ENCODE measurements around the gene SIGLEC7. TPM values are rescaled to one million over a fixed set of nuclear protein-coding genes. Genes with fewer than 3 reads are reported as not detected.
"Not testable (repeated sequence)": the region's sequence is repeated elsewhere in the genome, so short reads cannot be mapped to it uniquely, and the experiment has no call there.

The SIGLEC7 gene
- total RNA-seq, 1 donor from 2014 or later, result not detected

DNA sequence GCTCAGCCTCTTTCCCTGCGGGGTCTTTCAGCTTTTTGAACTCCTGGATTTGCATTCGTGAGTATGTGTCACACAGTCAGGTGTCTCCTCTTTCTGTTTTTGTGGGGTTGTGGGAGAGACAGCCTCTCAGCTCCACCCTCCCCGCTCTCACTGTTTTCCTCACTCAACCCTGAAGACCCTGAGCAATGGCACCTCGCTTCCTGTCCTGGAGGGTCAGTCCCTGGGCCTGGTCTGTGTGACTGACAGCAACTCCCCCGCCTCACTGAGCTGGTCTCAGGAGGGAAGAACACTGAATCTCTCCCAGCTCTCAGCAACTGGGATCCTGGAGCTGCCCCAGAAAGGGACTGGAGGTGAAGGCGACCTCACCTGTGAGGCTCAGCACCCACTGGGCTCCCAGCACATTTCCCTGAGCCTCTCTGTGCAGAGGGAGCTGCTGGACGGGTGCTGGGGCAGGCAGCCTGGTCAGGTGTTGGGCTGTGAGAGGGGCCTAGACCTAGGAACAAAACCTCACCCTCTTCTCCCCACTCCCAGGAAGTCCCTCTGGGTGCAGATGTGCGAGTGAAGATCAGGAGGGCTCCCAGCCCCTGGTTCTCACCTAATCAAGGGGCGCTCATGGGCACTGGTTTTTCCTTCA lies 4.2 kb upstream of the SIGLEC7 start:
- no peak for DNase-seq (ENCODE audit: low read depth)

DNA sequence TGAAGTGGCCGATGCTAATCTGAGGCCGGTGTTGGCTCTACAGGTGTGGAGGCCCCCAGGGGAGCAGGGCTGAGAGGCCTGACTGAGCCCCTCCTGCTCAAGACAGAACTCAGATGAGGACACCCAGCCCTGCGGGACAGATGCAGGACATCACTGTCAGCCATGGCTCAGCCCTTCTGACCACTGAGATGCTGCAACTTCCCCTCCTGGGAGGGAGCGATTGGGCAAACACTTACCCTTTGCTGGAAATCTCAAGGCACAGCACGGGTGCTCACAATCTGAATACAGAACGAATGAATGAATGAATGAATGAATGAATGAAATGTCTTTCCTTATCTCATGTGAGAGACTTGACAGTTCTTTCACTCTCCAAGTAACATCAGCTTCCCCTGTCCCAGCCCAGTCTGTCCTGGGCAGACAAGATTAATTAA lies 3.5 kb upstream of the SIGLEC7 start:
- no peak for DNase-seq (ENCODE audit: low read depth)

DNA sequence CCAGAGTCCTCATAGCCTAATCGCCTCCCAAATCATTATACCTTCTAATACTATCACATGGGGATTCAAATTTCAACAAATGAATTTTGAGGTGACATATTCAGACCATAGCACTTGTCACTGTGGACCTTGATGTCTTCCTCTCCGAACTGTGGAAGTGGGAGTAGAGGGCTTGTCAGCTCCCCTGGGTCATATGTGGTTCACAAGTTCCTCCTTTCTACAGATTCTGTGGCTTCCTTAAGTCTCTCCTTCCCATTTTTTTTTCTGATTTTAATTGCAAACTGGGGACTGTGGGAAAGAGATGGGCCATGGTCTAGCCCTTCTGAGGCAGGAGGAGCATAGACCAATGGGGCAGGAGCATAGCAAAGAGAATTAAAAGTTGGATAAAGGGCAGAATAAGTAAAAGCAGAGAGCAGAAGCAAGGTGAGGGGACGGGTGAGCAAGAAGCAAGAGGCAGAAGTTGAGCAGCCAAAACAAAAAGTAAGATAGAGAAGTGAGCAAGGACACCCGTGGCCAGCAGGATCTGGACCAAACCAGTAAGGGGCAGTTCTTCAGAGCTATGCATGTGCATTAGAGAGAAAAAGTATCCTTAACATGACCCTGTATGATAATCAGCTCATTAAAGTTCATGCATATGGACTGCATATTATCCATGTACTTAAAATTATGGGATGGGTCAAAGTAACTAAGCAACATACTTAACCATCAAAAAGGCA lies 2.6 kb upstream of the SIGLEC7 start:
- DNase-seq (ENCODE audit: low read depth), result no peak

GRCh38 chr19:51140441-51140840 lies 1.7 kb upstream of the SIGLEC7 start:
- no peak for DNase-seq (ENCODE audit: low read depth)

DNA sequence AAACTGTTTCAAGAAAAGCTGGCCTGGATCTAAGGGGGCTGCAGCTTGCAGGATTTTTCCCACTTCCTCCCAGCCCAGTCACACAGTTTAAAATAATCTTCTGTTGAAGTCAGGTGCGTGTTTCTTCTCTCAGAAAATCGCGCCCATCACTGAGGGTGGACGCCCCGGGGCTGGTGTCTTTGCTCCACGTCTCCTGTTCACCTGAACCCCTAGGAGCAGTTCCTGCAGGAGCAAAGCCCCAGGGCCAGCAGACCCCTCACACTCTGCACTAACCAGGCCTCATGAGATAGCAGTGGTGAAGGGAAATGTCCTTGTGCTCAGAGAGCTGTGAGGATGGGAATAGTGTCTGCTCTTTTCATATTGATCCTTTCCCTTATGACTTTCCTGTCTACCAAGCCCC lies 920 bp upstream of the SIGLEC7 start:
- no peak for DNase-seq (ENCODE audit: low read depth)

- not testable (repeated sequence) for DNase-seq (ENCODE audit: low read depth)
Measured at GRCh38 chr19:51142809-51143475, 841 bp downstream of the SIGLEC7 start.

- no peak for DNase-seq (ENCODE audit: low read depth)
Measured at GRCh38 chr19:51143486-51143885, 1.4 kb downstream of the SIGLEC7 start.

- no peak for DNase-seq (ENCODE audit: low read depth)
Measured at GRCh38 chr19:51144482-51145045, 2.5 kb downstream of the SIGLEC7 start.

DNA sequence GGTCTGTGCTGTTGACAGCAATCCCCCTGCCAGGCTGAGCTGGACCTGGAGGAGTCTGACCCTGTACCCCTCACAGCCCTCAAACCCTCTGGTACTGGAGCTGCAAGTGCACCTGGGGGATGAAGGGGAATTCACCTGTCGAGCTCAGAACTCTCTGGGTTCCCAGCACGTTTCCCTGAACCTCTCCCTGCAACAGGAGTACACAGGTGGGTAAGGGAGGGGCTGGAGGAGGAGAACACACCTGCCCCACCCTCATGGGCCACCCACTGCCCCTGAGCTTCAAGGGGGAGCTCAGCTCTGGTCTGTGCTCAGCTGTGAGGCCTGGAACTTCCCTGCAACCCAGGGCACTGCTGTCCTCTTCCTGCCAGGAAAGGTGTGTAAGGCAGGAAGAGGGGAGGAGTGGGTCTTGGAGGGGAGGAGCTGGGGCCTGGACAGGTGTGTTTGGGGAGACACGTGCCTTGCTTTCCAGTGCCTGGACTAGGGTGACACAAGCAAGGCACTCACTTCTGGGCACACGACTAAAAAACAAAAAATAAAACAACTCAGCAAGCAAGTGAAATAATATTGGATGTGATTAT lies 3.9 kb downstream of the SIGLEC7 start:
- no peak for DNase-seq (ENCODE audit: low read depth)

DNA sequence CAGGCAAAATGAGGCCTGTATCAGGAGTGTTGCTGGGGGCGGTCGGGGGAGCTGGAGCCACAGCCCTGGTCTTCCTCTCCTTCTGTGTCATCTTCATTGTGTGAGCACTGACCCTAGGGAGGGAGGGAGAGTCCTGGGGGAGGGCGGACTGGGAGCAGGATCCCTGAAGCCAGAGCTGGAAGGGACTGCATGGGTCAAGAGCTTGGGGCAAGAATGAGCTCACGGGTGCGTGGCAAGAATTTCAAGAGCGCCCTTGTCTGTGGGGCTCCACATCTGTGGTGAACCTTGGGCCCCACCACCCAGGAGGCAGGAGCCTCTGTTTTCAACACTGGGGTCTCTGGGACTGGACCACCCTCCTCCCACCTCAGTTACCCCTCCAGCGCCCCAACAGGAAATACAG lies 4.7 kb downstream of the SIGLEC7 start:
- no peak for DNase-seq (ENCODE audit: low read depth)

DNA sequence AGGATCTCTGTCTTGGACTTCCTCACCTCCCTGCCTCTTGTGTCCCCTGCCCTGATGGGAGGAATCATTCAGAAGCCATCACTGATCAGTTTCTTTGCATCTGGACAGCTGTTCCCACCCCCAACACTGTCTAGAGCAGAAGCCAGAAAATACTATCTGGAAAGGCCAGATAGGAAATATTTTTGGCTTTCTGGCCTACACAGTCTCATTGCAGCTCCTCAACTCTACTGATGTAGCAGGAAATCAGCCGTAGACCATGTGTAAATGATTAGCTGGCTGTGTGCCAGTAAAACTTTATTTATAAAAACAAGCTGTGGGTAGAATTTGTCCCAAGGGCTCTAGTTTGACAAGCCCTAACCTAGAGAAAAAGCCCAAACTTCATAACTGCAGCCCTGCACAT lies 5.6 kb downstream of the SIGLEC7 start:
- DNase-seq (ENCODE audit: low read depth), result no peak

- no peak for DNase-seq (ENCODE audit: low read depth)
Measured at GRCh38 chr19:51148580-51148979, 6.5 kb downstream of the SIGLEC7 start.

- DNase-seq (ENCODE audit: low read depth), result no peak
Measured at GRCh38 chr19:51150627-51151026, 8.5 kb downstream of the SIGLEC7 start.

DNA sequence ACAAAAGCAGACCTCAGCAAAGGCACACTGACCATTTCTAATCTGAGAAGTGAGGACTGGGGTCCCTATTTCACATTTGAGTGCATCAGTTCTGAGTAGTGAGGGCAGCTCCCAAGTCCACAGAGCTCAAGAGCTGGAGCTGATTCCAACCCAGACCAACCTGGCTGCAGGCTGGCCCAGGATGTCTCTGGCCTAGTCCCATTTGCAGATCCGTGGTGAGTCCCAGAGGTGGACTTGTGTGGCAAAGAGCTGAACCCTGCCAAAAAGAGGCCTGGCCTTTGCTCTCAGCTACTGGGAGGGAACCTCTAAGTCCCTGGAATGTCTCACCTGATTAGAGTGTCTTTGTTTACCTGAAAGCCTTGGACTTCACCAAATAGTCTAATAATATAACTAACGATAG lies 14.6 kb downstream of the SIGLEC7 start:
- DNase-seq (ENCODE audit: low read depth), result no peak

- no peak for DNase-seq (ENCODE audit: low read depth)
Measured at GRCh38 chr19:51157265-51157664, 15.2 kb downstream of the SIGLEC7 start.

GRCh38 chr19:51158474-51159129 lies 16.5 kb downstream of the SIGLEC7 start:
- peak; percentile 29 for DNase-seq (ENCODE audit: low read depth)

GRCh38 chr19:51159656-51160055 lies 17.6 kb downstream of the SIGLEC7 start:
- DNase-seq (ENCODE audit: low read depth), result no peak

DNA sequence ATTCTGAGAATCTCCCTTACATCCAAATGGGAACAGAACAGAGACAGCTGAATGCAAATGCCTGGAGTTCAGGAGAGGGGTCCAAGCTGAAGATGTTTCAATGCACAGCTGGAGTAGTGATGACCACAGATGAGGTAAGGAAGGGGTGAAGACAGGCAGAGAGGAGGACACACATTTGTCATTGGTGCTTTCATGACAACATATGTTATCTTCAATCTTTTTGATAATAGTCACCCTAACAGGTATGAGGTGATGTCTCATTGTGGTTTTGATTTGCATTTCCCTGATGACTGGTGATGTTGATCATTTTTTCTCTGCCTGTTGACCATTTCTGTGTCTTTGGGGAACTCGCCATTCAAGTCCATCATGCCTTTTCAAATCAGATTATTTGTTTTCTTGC lies 19.2 kb downstream of the SIGLEC7 start:
- DNase-seq (ENCODE audit: low read depth), result no peak

DNA sequence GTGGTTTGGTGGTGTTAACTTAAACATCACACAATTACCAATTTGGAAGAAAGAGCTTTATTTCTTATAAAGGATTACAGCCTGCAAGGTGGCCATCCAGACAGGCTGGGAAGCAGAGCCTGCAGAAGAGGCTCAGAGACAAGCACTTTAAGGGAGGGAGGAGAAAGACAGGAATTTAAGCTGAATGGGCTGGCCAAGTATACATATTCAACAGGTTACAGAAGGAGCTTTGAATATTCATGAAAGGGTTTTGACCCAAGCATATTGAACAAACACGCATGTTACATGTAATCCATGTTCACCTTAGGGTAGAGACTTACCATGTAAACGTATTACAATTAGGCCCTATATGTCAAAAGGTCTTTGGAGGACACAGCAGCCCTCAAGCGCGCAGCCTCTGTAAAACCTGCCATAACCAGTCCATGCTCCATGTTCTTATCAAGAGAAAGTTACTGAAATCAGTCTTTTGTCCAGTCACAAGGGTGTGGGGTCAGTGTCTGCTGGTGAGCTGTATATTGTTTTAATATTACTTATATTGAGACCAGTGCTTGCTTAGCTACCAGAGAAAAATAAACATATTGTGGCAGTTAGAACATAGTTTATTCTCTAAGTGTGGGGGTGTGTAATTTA lies 19.9 kb downstream of the SIGLEC7 start:
- no peak for DNase-seq (ENCODE audit: low read depth)

DNA sequence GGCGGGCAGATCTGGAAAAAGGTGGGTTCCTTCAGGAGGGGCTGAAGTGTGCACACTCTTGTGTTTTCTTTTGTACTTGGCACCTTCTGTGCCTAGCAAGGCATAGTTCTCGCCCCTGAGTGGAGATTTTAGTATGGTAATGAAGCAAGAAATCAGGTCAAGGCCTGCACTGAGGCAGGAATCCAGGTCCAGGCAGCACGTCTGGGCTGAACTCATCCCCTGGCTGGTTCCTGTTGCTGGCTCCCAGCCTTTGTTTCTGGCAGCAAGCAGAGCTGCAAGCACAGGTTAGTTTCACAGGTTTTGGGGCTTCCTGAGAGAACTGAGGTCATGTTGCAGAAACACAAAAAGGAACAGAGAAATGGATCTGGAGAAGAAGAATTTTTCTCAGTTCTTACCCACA lies 21.2 kb downstream of the SIGLEC7 start:
- no peak for DNase-seq (ENCODE audit: low read depth)

- DNase-seq (ENCODE audit: low read depth), result no peak
Measured at GRCh38 chr19:51164215-51164614, 22.1 kb downstream of the SIGLEC7 start.
